Right renal cortex interstitium (tissue), 3 donors: ENCODE data around the gene LPA. TPM values are rescaled to one million over a fixed set of nuclear protein-coding genes. Genes with fewer than 3 reads are reported as not detected.

Experiments
- DNase-seq, 3 donors: peaks; one replicate each; pipeline ENCODE4 v3.0.0-alpha.2; 2013; ENCODE audit warnings: low read depth in 3 of 3, low spot score in 2 of 3
- polyA plus RNA-seq, 3 donors: library from polyadenylated mRNA; unstranded; fragments of 120-200 nt; gene quantifications; one replicate each; pipeline ENCODE4 v1.2.1, GENCODE V29; 2013; ENCODE audit not compliant: insufficient read length in 3 of 3

LPA gene
- polyA plus RNA-seq, 3 donors: 0.28 to 0.32 (median 0.28) TPM

DNA sequence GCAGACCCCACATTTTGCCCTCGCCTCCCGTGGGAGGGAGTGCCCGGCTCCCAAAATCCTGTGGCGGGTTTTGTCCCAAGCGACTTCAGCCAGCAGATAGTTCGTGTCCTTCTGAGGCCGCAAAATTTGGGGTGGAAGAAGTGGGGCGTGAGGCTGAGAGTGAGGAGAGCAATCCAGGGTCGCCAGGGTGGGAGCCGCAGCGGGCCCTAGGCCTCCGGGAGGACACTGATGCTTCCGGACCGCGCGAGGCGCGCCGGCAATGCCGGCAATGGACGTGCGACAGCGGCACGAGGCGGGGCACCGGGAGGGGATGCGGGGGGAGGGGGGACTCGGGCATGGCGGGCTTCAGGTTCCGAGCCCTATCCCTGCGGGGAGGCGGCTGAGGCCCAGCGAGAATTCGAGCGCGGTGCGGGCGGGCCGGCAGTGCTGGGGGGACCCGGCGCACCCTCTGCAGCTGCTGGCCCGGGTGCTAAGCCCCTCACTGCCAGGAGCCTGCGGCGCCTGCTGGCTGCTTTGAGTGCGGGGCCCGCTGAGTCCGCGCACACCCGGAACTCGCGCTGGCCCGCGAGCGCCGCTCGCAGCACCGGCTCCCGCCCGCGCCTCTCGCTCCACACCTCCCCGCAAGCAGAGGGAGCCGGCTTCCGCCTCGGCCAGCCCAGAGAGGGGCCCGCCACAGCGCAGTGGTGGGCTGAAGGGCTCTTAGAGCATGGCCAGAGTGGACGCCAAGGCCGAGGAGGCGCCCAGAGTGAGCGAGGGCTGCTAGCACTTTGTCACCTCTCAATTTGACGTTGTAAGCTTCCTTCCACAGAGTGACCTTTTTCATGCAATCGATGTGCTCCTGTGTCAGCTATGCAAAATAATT, 143.8 kb downstream of the LPA start:
- peak; percentile 42 to 74 (median 67) for DNase-seq

DNA sequence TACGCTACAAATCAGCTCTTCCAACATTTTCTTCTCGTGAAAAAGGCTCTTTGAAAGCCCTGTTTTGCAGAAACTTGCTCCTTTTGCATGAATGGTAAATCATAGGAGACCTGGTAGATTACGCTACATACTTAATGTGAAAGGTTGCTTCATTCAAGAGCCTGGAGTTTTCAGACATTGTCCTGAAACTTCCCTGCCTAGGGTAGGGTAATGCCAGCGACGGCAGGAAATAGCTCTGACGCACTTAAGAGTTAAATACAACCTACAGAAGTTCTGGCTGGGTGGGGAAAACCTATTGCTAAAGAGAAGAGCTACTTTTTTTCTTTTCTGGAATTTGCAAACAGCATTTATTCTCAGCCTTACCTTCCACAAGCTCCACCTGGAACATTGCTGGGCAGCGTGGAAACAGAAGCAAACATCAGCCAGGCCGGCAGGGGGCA, 144.5 kb downstream of the LPA start:
- DNase-seq: no peak

DNA sequence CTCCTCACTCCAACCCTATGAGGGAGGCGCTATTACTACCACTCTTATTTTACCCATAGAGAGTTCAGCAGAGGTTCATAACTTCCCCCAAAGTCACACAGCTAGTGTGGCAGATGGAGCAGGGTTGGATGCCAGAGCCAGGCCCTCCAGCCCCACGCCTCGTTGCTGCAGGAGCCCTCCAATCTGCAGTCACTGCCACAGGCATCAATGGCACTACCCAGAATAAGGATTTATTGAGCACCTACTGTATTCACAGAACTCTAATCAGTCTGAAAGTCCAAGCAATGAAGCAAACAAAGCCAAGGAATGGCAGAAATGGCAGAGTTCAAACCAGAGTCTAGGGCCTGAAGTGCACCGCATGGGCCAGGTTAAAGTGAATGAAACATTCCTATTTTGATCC, 144.9 kb downstream of the LPA start:
- no peak for DNase-seq

DNA sequence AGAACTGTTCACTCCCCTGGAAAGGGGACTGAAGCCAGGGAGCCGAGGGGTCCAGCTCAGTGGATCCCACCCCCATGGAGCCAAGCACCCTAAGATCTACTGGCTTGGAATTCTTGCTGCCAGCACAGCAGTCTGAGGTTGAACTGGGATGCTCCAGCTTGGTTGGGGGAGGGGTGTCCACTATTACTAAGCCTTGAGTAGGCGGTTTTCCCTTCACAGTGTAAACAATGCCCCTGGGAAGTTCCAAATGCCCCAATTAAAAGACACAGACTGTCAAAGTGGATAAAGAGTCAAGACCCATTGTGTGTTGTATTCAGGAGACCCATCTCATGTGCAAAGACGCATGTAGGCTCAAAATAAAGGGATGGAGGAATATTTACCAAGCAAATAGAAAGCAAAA, 150.2 kb downstream of the LPA start:
- DNase-seq: no peak

DNA sequence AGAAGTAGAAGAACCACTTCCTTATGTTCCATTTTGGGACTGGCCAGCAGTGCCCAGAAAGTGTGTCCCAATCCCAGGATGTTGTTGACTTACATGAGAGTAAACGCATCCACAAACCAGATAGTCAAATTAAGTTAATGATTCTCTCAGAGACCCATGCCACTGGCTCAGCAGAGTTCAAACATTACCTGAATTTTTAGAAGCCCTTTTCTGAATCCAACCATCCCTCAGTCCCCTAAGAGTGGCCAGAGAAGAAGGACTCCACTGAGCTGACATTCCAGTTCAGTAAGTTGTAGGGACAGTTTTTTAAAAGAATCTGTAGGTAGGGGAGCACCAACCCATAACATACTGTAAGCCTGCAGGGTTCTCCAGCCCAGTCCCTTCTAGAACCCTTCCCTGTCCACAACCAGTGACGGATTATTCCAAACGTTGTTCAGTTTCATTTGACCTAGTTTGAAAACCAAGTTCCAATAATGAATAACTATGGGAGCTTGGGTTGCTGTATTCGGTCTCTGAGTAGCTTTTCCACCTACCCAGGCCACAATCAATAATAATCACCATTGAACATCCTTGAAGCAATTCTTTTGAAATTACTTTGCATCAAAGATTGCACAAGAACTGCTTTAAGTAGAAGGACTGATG, 153.0 kb downstream of the LPA start:
- no peak for DNase-seq

DNA sequence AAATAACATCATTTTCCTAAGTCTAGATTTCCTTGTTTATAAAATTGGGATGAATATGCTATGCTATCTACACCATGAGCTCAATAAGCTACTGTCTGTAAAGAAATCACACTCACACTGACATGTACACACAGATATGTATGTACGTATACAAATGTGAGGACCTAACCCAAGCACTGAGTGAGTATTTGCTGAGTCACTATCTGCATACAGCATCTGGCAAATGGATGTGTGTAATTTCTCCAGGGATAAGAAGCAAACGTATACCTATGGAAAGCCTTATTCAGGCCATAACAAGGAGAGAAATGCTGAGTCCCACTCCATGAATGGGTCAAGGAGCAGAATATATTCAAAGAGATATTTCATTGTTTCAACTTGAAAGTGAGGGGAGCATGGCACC, 153.9 kb downstream of the LPA start:
- no peak for DNase-seq

DNA sequence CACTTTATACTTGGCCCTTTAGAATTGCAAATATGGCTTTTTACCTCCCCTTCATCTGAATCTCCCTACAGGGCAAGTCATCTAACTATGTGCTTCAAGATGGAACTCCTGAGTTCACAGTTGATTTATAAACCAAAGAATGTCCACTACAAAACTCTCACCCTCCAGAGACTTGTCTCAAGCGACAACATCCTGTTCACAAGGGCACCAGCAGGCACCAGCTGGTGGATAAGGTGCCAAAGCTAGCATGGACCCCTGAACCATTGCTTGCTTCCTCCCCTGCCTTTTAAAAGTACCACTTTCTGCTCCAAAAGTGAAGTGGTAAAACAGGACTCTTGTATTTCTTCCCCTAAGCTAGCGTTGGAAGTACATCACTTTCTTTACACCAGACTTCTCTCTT, 154.5 kb downstream of the LPA start:
- no peak for DNase-seq

DNA sequence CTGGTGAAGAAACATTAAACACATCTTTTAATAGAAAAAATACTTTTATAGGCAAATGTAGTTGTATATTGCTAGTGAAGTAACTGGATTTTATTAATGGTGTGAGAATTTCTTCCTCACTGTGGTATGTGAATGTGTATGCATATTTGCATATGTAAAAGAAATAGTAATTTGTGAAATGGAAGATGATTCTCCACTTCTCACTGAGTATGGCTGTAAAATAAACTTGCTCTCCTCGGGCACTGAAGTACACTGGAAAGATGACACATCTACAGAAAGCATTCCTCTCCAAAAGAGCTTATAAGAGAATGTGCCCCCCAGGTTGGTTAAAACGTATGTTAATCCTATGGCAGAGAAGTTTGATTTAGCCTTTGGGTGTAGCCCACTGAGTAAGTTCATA, 155.5 kb downstream of the LPA start:
- DNase-seq: no peak

DNA sequence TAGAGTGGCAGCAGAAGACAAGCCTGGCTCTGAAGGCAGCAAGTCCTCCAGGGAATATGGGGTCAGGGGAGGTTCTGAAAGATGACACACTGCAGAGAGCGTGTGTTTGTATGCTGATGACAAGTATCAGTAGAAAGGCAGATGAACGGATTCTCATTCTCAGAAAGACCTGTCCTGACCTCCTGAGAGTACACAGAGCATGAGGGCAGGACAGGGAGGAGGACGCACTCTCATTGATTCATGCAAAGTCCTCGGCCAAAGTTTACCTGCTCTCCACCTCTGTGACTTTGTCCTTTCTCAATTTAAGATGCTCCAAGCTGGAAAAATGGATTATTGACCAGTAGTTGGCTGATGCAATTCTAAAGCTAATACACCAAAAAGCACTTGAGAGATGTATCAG, 156.7 kb downstream of the LPA start:
- no peak for DNase-seq

DNA sequence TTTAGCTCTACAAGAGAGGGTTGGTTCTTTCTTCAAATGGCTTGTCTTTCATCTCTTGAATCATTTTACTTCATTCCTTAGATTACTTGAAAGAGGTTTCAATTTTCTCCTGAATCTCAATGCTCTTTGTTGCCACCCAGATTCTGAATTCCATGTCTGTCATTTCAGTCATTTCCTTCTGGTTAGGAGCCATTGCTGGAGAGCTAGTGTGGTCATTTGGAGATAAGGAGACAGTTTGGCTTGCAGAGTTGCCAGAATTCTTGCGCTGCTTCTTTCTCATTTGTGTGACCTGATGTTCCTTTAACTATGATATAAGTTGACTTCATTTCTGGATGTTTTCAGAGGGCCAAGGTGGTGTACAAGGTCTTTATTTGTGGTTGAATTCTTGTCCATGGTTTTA, 158.1 kb downstream of the LPA start:
- DNase-seq: no peak

DNA sequence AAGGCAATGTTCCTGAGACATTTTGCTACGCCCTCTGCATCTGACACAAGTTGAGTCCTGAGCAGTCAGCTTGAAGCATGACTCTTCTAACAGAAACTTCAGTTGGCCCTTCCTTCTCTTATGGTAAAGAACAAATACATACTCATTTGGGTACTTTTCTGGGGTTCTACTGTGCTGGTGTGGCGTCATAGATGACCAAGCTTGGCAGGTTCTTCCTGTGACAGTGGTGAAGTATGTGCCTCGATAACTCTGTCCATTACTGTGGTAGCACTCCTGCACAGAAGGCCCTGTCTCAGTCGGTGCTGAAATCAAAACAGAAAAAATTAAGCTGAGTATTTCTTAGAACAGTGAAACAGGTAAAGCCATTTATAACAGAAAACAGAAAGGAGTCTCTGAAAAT, 163.4 kb downstream of the LPA start:
- no peak for DNase-seq

DNA sequence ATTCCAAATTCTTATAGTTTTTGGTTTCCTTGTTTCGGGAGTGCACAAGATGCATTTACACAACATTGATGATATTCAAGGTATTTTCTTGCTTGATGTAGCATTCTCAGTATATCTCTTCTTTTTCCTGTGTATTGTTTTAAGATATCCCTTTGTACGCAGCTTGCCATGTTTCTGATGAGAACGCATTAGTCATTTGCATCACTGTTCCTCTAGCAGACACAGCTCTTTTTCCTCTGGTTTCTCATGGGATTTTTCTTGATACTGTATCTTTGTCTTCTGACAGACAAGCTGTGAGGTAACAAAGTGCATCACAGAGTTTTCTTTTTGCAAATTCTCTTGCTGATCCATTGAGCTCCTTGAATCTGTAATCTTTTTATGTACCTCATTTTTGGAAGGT, 169.5 kb downstream of the LPA start:
- no peak for DNase-seq

DNA sequence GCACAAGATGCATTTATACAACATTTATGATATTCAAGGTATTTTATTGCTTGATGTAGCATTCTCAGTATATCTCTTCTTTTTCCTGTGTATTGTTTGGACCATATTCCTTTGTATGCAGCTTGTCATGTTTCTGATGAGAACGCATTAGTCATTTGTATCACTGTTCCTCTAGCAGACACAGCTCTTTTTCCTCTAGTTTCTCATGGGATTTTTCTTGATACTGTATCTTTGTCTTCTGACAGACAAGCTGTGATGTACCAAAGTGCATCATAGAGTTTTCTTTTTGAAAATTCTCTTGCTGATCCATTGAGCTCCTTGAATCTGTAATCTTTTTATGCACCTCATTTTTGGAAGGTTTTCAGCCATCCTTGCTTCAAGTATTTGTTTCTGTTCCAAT, 175.0 kb downstream of the LPA start:
- no peak for DNase-seq

DNA sequence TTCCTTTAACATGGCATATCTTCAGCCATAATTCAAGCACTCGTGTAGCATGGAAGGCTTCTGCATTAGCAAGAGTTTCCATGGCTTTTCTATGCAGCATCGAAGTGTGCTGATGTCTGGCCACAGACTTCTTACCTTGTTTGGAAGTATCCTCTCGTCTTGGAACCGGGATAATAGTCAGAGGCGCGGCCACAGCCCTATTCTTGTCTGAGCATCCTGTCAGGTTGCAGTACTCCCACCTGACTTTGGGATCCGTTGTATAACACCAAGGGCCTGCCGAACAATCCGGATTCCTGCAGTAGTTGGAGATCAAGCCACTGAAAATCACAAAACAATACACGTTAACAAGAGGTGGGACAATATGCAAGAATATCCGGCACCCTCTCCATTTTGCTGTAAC, 177.0 kb downstream of the LPA start:
- no peak for DNase-seq

Other genes starting within 250 kb of the LPA start
- gene PLG, start 38.0 kb upstream of the LPA start, polyA plus RNA-seq: 10 to 100 TPM in 2 of 3 donors, 1 to 10 TPM in 1; 2.2 to 27.4 (median 15.5) TPM